Fibroblast of the aortic adventitia (primary cell): Measurements from ENCODE around the gene PDZRN4. TPM values are rescaled to one million over a fixed set of nuclear protein-coding genes. Genes with fewer than 3 reads are reported as not detected.
"Not testable (repeated sequence)": the region's sequence is repeated elsewhere in the genome, so short reads cannot be mapped to it uniquely, and the experiment has no call there.

Experiments used
- DNase-seq: peaks from one replicate; pipeline ENCODE4 v3.0.0-alpha.2; 2010; ENCODE audit warnings: low read depth
- H3K4me3 ChIP-seq: 2 replicates; pipeline ENCODE4 v1.5.1; 2011; ENCODE audit warnings: low read depth, mild to moderate bottlenecking, control low read depth, low read length, moderate library complexity
- total RNA-seq: library from RNA; depleted of rRNA; stranded (reverse); fragments of >200 nt; gene quantifications from 2 replicates; pipeline ENCODE4 v1.2.3, GENCODE V29; 2012; ENCODE audit warnings: low replicate concordance
- TF ChIP-seq, protein P1 (sequence below): IDR thresholded peaks from 2 replicates; pipeline ENCODE4 v1.5.1; 2011; ENCODE audit warnings: mild to moderate bottlenecking, low read length, control low read depth, inconsistent platforms; ENCODE audit not compliant: insufficient read depth

PDZRN4 gene
- total RNA-seq, 1 donor: not detected

DNA sequence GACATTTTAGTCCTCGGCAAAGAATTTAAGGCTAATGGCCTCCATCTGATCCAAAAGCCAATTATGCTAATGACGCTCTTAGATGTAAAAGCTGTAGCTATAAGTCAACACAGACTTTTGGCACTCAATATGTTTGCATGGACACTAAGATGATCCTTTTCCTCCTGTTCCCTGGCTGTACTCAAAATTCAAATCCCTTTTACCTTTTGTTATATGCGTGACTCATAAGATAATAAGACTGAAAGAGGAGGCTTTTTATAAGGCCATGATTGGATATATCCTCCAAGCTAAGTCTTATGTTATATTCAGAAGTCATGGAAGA is 89.8 kb downstream of the PDZRN4 start:
- DNase-seq: no peak
- no peak overlapping the region for H3K4me3 ChIP-seq
- TF ChIP-seq, protein P1, sequence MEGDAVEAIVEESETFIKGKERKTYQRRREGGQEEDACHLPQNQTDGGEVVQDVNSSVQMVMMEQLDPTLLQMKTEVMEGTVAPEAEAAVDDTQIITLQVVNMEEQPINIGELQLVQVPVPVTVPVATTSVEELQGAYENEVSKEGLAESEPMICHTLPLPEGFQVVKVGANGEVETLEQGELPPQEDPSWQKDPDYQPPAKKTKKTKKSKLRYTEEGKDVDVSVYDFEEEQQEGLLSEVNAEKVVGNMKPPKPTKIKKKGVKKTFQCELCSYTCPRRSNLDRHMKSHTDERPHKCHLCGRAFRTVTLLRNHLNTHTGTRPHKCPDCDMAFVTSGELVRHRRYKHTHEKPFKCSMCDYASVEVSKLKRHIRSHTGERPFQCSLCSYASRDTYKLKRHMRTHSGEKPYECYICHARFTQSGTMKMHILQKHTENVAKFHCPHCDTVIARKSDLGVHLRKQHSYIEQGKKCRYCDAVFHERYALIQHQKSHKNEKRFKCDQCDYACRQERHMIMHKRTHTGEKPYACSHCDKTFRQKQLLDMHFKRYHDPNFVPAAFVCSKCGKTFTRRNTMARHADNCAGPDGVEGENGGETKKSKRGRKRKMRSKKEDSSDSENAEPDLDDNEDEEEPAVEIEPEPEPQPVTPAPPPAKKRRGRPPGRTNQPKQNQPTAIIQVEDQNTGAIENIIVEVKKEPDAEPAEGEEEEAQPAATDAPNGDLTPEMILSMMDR: no peak

DNA sequence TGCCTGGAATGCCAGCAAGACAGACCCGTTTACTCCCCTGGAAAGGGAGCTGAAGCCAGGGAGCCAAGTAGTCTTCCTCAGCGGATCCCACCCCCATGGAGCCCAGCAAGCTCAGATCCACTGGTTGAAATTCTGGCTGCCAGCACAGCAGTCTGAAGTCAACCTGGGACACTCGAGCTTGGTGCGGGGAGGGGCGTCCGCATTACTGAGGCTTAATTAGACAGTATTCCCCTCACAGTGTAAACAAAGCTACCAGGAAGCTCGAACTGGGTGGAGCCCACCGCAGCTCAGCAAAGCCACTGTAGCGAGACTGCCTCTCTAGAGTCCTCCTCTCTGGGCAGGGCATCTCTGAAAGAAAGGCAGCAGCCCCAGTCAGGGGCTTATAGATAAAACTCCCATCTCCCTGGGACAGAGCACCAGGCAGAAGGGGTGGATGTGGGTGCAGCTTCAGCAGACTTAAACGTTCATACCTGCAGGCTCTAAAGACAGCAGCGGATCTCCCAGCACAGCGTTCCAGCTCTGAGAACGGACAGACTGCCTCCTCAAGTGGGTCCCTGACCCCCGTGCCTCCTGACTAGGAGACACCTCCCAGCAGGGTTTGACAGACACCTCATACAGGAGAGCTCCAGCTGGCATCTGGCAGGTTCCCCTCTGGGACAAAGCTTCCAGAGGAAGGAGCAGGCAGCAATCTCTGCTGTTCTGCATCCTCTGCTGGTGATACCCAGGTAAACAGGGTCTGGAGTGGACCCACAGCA is 92.4 kb downstream of the PDZRN4 start:
- H3K4me3 ChIP-seq, DNase-seq: not testable (repeated sequence)

DNA sequence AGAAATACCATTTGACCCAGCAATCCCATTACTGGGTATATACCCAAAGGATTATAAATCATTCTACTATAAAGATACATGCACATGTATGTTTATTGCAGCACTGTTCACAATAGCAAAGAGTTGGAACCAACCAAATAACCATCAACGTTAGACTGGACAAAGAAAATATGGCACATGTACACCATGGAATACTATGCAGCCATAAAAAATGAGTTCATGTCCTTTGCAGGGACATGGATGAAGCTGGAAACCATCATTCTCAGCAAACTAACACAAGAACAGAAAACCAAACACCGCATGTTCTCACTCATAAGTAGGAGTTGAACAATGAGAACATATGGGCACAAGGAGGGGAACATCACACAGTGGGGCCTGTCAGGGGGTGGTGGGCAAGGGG is 97.3 kb downstream of the PDZRN4 start:
- not testable (repeated sequence) for DNase-seq, H3K4me3 ChIP-seq

DNA sequence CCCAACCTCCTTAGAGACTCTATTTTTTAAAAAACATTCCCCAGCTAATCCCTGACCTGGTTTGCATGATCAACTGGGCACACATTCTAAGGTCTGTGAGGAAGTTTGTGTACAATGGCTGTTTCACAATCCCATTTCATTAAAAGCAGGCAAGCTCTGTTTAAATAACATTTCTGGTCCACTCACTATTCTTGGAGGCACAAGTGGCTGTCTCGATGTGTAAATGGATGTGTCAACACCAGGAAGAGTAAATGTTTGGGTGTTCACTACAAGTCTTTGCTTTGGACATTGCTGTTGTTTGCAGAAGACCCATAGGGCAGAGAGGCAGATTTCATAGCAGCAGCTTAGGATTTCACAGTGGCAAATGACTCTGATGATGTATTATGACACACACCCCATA is 98.3 kb downstream of the PDZRN4 start:
- DNase-seq: no peak
- no peak overlapping the region for H3K4me3 ChIP-seq
- TF ChIP-seq, protein P1: no peak

DNA sequence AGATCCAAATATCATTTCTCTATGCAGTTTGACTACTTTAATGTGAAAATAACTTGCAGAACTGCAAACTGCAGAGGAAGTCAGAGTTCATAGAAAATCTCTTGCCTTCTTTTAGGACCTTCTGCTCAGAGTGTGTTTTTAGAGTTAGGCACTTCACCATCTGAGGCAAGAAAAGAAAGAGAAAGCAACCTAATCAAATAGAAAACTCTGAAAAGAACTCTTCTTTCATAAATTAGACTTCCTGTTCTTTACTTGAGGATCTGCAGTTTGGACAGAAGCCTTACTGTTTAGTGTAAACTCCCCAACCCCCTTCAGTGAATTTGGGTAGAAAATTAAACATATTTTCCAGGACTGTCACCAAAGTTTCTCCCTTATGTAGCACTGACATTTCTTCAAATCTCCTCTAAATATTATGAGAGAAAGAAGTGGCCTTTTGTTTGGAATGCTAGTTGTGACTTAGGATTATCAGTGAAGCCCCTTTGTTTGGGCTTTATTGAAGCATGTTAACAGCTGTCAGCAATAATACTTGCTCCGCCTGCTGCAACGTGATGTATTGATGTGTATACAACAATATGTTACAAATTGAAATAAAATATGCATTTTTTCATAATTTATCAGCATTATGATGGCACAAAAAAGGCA is 99.5 kb downstream of the PDZRN4 start:
- TF ChIP-seq, protein P1: no peak
- H3K4me3 ChIP-seq: no peak overlapping the region
- no peak for DNase-seq

DNA sequence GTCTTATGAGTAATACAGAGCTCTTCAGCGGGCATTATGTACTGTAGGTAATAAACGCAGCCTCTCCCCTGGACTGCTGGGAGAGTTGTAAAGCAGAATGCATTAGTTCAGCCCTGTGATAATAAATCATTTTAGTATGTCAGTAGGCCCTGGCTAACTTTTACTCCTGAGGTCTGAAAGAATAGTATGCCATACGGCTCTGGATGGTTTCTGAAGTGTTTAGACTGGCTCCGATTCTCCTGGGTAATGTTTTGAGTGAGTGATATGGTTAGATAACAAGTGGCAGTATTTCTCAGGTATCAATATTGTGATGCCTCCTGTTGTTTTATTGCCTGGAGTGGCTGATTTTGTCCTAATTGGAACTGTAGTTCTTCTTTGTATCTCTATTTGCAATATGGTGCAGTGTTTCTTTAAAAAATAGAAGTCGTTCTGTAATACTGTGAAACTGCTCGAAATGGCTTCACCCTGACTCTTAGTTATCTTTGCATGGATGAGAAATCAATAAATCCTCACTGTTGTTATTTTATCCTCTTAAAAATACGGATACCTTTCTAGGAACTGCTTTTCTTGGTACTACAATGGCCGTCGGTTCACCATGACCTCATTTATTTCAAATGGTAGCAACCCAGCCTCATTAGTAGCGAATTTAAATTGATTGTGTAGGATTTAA is 100.2 kb downstream of the PDZRN4 start:
- no peak for DNase-seq
- TF ChIP-seq, protein P1: no peak
- H3K4me3 ChIP-seq: no peak overlapping the region

DNA sequence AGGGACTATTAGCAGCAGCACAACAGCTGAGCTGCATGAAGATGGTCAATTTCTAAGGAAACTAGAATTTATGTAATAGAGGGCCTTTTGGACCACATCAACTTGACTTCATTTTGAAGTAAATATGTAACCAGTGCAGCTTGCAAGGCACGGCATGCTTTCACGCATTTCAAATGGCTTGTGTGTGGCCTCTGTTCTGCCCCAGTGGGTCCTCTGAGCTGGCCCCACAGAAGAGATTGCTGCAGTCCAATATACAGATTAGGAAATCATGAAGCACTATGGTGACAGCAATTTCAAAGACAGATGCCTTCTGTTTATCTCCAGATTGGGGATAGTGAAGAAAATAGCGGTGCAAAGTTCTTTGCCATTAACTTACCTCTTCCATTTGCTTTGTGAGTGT is 101.4 kb downstream of the PDZRN4 start:
- H3K4me3 ChIP-seq: no peak overlapping the region
- DNase-seq: no peak
- TF ChIP-seq, protein P1: no peak
